Motor neuron (in vitro differentiated cells): ENCODE results near the gene EZR. TPM values are rescaled to one million over a fixed set of nuclear protein-coding genes. Genes with fewer than 3 reads are reported as not detected.

Experiments used
- ATAC-seq, 8 experiments: fragments of 200-7000 bp; cut with Tn5 transposase; replicated peaks in 6 of 8; 2 replicates each; pipeline ENCODE4 v1.8.0; 2021; ENCODE audit warnings: mild to moderate bottlenecking in 8 of 8, moderate library complexity in 8 of 8
- H3K27ac ChIP-seq, 2 donors: fragments of 250-450 bp; sonication (Bioruptor Pico); 2 replicates each; pipeline ENCODE4 v1.9.0; 2021; ENCODE audit warnings: antibody characterized with exemption in 2 of 2, mild to moderate bottlenecking in 2 of 2, moderate library complexity in 1 of 2
- H3K4me1 ChIP-seq, 2 donors: fragments of 250-450 bp; sonication (Bioruptor Pico); replicated peaks in 1 of 2; 2 replicates each; pipeline ENCODE4 v1.6.1; 2021; ENCODE audit warnings: antibody characterized with exemption in 2 of 2, mild to moderate bottlenecking in 2 of 2, moderate library complexity in 1 of 2
- H3K4me3 ChIP-seq, 5 donors: fragments of 250-450 bp; sonication (Bioruptor Pico); 2 replicates each; pipeline ENCODE4 v1.9.0; 2021; ENCODE audit warnings: antibody characterized with exemption in 5 of 5, mild to moderate bottlenecking in 5 of 5, moderate library complexity in 4 of 5
- WGBS, 10 experiments: fragments of 450-650 bp; shearing (Covaris generic); methylation state at CpG; one replicate each; pipeline ENCODE4 v1.0.0; 2022; 5-methylcytosine and 5-hydroxymethylcytosine counted together
- in situ Hi-C, 9 experiments: fragments of 400-800 bp; cut with MboI; loops; one replicate each; pipeline ENCODE4 v1.15.0; 2021; ENCODE audit warnings: low sequenced_read_pairs in 9 of 9, low pct_unique_long_range_greater_than_20kb in 2 of 9; ENCODE audit not compliant: unreplicated experiment in 9 of 9
- total RNA-seq, 8 experiments: library from RNA; unstranded; fragments of 300-600 nt; gene quantifications; 2 replicates each; pipeline versions ENCODE4 v1.2.3 to v1.2.4, GENCODE V29; 2022

EZR gene
- total RNA-seq, 8 experiments from 2014 or later, result 10.9 to 180 (median 24.5) TPM

- no peaks in the 10 kb centered on the region for H3K4me1 ChIP-seq
- no peak overlapping the region for H3K4me3 ChIP-seq
- ATAC-seq, result peak in 2 of 8 experiments; percentile 60 to 75
- H3K27ac ChIP-seq, result no peak overlapping the region
- in situ Hi-C loops, result no loop called here
- WGBS, 10 experiments, result 50 to 90% (median 82%) methylated on average over 2 to 7 of the region's 21 CpGs; no CpG with 5 or more reads in 2 of the 10 experiments
Measured at GRCh38 chr6:158770533-158771330, 48.4 kb downstream of the EZR start.

DNA sequence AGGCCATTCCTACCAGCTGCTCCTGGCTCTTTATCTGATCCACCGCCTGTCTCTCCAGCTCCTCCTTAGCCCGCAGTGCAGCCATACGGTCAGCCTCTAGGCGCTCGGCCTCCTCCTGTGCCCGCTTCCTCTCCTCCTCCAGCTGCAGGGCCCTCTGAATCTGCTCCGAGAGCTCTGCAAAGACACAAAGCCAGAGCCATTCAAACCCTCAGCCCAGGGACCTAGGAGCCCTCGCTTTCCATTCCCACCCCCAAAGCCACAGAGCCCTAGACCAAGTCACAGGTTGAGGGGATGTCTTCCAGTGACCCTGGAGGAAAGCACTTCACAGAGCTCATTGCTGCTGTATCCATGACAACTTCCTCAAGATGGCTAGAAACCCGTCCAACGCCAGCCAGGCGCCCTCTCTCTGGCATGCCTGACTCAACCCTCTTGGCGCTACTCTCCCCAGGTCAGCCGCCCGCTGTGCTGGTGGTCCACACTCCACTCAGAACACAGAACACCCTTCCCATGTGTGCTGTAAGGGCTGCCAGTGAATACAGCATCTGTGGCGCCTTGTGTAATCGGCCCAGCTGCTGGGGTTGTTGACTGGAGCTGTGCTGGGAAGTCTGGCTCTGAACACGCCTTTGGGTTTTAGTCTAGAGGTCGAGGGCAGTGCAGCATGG is 49.3 kb downstream of the EZR start:
- in situ Hi-C loops, result no loop called here
- peak in 2 of 8 experiments; percentile 29 to 51 for ATAC-seq
- Histone ChIP-seq H3K27ac (no peak overlapping the region), H3K4me1 (no peaks in the 10 kb centered on the region), H3K4me3 (no peak overlapping the region)
- WGBS, 10 experiments, result 88 to 100% (median 100%) methylated on average over 1 to 16 of the region's 18 CpGs; no CpG with 5 or more reads in 1 of the 10 experiments

GRCh38 chr6:158769234-158769770 is 49.9 kb downstream of the EZR start:
- H3K27ac ChIP-seq, result no peak overlapping the region
- WGBS, 10 experiments, result 100% methylated on average over 4 of the region's 13 CpGs; no CpG with 5 or more reads in 9 of the 10 experiments
- H3K4me1 ChIP-seq, result no peaks in the 10 kb centered on the region
- H3K4me3 ChIP-seq, result no peak overlapping the region
- peak in 2 of 8 experiments; percentile 13 to 22 for ATAC-seq
- in situ Hi-C loops, result no loop called here

DNA sequence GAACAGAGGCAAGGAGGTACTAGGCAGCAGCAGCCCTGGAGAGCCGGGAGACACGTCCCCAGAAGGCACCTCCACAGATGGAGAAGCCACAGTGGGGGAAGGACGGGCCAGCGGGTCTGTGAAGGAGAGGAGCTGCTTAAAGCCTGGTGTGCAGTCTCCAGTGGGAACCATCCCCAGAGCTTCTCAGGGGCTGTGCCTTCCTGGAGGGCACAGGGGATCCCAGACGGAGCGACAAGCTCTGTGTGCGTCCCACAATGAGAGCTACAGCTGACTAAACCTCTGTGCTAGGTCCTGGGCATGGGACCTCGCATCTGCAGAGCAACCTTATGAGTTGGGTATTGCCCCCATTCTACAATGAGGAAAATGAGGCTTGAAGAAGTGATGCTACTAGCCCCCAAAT is 50.7 kb downstream of the EZR start:
- no peak for ATAC-seq
- H3K4me1 ChIP-seq, result no peaks in the 10 kb centered on the region
- WGBS, 10 experiments, result 92 to 100% (median 92%) methylated on average over 1 to 4 of the region's 8 CpGs; no CpG with 5 or more reads in 7 of the 10 experiments
- in situ Hi-C loops, result no loop called here
- no peak overlapping the region for H3K27ac ChIP-seq
- no peak overlapping the region for H3K4me3 ChIP-seq

GRCh38 chr6:158767709-158768108 is 51.5 kb downstream of the EZR start:
- Histone ChIP-seq H3K4me3 (no peak overlapping the region), H3K27ac (no peak overlapping the region), H3K4me1 (no peaks in the 10 kb centered on the region)
- in situ Hi-C loops, result no loop called here
- ATAC-seq, result peak in 1 of 8 experiments; percentile 8
- WGBS, 10 experiments, result 80 to 100% (median 95%) methylated on average over 1 to 3 of the region's 6 CpGs; no CpG with 5 or more reads in 4 of the 10 experiments

DNA sequence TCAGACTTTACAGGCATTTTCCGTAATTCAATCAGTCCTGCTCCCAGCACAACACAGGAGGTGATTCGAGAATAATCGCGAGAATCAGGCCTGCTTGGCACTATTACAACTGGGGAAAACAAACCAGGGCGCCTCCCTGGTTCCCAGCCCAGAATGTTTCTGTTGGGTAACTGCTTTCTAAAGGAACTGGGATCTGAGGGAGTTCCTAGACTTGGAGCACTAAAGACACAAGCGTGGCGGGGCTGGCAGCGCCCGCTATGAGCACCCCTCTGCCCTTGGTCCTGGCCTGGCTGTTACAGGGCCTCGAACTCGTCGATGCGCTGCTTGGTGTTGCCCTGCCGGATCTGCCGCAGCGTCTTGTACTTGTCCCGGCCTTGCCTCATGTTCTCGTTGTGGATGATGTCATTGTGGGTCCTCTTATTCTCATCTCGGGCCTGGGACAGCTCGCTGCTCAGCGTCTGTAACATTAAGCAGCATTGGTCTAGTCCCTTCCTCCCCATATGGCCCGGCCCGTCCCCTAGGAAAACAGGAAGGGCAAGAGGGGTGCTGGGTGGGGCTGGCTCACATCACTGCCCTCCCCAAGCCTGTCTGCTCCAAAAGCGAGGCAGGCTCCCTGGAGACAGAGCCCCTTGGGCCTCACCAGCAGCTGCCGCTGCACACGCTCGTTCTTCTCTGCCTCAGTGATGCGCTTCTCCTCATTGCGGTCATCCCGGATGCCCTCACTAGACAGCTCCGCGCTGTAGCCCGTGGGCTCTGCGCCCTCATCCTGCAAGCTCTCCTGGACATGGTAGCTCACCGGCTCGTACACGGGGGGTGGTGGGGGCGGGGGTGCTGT is 52.3 kb downstream of the EZR start:
- in situ Hi-C loops, result no loop called here
- Histone ChIP-seq H3K4me3 (no peak overlapping the region), H3K4me1 (no peaks in the 10 kb centered on the region), H3K27ac (no peak overlapping the region)
- no peak for ATAC-seq
- WGBS, 10 experiments, result 51 to 100% (median 92%) methylated on average over 1 to 17 of the region's 38 CpGs

GRCh38 chr6:158765499-158766068 is 53.6 kb downstream of the EZR start:
- peak in 1 of 8 experiments; percentile 7 for ATAC-seq
- Histone ChIP-seq H3K4me3 (no peak overlapping the region), H3K27ac (no peak overlapping the region), H3K4me1 (peaks cover 0 to 4% of the 10 kb centered on the region in 2 donors)
- 60 to 100% (median 87%) methylated on average over 1 to 8 of the region's 13 CpGs for WGBS, 10 experiments
- in situ Hi-C loops, result no loop called here

- WGBS, 10 experiments, result 70 to 100% (median 98%) methylated on average over 1 to 6 of the region's 9 CpGs; no CpG with 5 or more reads in 6 of the 10 experiments
- in situ Hi-C loops, result no loop called here
- H3K4me1 ChIP-seq, result peaks cover 0 to 4% of the 10 kb centered on the region in 2 donors
- no peak overlapping the region for H3K4me3 ChIP-seq
- ATAC-seq, result no peak
- no peak overlapping the region for H3K27ac ChIP-seq
Measured at GRCh38 chr6:158764926-158765325, 54.2 kb downstream of the EZR start.

GRCh38 chr6:158764183-158764849 is 54.9 kb downstream of the EZR start:
- no peak for ATAC-seq
- in situ Hi-C loops, result no loop called here
- WGBS, 10 experiments, result 67 to 100% (median 100%) methylated on average over 1 to 4 of the region's 14 CpGs; no CpG with 5 or more reads in 4 of the 10 experiments
- peaks cover 0 to 4% of the 10 kb centered on the region in 2 donors for H3K4me1 ChIP-seq
- no peak overlapping the region for H3K27ac ChIP-seq
- H3K4me3 ChIP-seq, result no peak overlapping the region

DNA sequence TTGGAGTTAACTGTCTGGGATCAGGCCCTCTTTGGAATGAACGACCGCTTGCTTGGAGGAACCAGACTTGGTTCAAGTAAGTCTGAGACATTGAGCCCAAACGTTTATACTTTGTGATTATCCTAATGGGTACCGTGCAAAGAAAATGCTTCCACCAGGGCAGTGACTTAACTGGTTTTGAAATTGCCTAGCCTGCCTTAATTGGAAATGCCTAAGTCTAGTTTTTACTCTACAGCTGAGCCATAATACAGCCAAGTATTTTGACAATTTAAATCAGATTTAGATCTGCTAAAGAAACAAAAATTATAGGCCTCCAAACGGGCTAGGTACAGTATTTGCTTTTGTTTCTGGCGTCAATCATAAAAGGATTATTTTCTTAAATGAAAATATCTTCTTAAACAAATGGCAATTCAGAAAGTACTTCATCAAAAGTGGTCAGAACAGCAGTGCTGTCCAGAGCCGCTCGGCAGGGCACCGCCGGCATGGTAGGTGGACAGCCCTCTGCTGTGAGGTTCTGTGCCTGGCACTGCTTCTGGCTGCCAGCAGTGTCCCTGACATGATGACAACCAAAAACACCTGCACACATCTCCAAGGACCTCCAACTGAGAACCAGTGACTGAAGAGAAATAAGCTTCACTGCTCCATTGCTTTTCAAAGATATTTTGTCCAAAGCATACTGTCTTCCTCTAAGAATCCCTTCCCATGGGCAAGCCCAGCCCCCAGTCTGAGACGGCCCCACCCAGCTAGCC is 55.6 kb downstream of the EZR start:
- no peak overlapping the region for H3K27ac ChIP-seq

GRCh38 chr6:158762787-158763433 is 56.3 kb downstream of the EZR start:
- Histone ChIP-seq H3K27ac (no peak overlapping the region), H3K4me1 (peaks cover 0 to 6% of the 10 kb centered on the region in 2 donors), H3K4me3 (no peak overlapping the region)
- WGBS, 10 experiments, result 33 to 100% (median 80%) methylated on average over 1 to 10 of the region's 12 CpGs; no CpG with 5 or more reads in 1 of the 10 experiments
- ATAC-seq, result peak in 2 of 8 experiments; percentile 38 to 70
- in situ Hi-C loops, result no loop called here

More for the DNA sequence above, 55.6 kb downstream of the EZR start:
- peaks cover 0 to 4% of the 10 kb centered on the region in 2 donors for H3K4me1 ChIP-seq
- 70 to 100% (median 85%) methylated on average over 1 to 10 of the region's 11 CpGs; no CpG with 5 or more reads in 1 of the 10 experiments for WGBS, 10 experiments
- in situ Hi-C loops, result no loop called here
- ATAC-seq, result no peak
- no peak overlapping the region for H3K4me3 ChIP-seq
